Measurements from ENCODE around the gene PROB1. TPM values are rescaled to one million over a fixed set of nuclear protein-coding genes. Genes with fewer than 3 reads are reported as not detected.

The PROB1 gene
- polyA plus RNA-seq, 1 experiment: 0.40 TPM

GRCh38 chr5:139438707-139439012 lies 43.8 kb upstream of the PROB1 start:
- ChIA-PET CTCF (interaction anchor here (0.5 to 2.3 kb wide), 4 partner anchors 15 to 124 kb away, joined by 4 to 12 read pairs (median 7); no protein-coding TSS in a partner anchor), POLR2A (no interaction called here)
- Histone ChIP-seq H3K4me3 (ENCODE audit: low read depth, low read length) (peak overlapping the region; percentile 69), H3K36me3 (ENCODE audit: control insufficient read depth, insufficient read depth, low read length) (no peaks in the 10 kb centered on the region), H3K27me3 (ENCODE audit: control insufficient read depth, insufficient read depth, low read length) (no peaks in the 10 kb centered on the region)
- no peak for TF ChIP-seq CTCF (IDR thresholded peaks at IDR 0.05; ENCODE audit: insufficient read depth, low read depth, low read length)
- no peak for DNase-seq (ENCODE audit: low read depth)

- ChIA-PET POLR2A (no interaction called here), CTCF (interaction anchor here (0.8 to 1.5 kb wide), 3 partner anchors 10 to 15 kb away, joined by 3 to 8 read pairs (median 8); no protein-coding TSS in a partner anchor)
Measured at GRCh38 chr5:139435676-139436075, 40.8 kb upstream of the PROB1 start.

GRCh38 chr5:139431706-139432105 lies 36.8 kb upstream of the PROB1 start:
- Histone ChIP-seq H3K36me3 (ENCODE audit: control insufficient read depth, insufficient read depth, low read length) (no peaks in the 10 kb centered on the region), H3K4me3 (ENCODE audit: low read depth, low read length) (no peak overlapping the region), H3K27me3 (ENCODE audit: control insufficient read depth, insufficient read depth, low read length) (no peaks in the 10 kb centered on the region)
- POLR2A ChIA-PET: no interaction called here
- CTCF ChIA-PET: no interaction called here
- DNase-seq (ENCODE audit: low read depth): no peak
- no peak for TF ChIP-seq CTCF (IDR thresholded peaks at IDR 0.05; ENCODE audit: insufficient read depth, low read depth, low read length)

More at GRCh38 chr5:139435676-139436075, 40.8 kb upstream of the PROB1 start:
- TF ChIP-seq CTCF (IDR thresholded peaks at IDR 0.05; ENCODE audit: insufficient read depth, low read depth, low read length): no peak
- Histone ChIP-seq H3K36me3 (ENCODE audit: control insufficient read depth, insufficient read depth, low read length) (no peaks in the 10 kb centered on the region), H3K27me3 (ENCODE audit: control insufficient read depth, insufficient read depth, low read length) (no peaks in the 10 kb centered on the region), H3K4me3 (ENCODE audit: low read depth, low read length) (no peak overlapping the region)
- no peak for DNase-seq (ENCODE audit: low read depth)

GRCh38 chr5:139430015-139430414 lies 35.1 kb upstream of the PROB1 start:
- POLR2A ChIA-PET: no interaction called here
- CTCF ChIA-PET: interaction anchor here (0.6 to 1.1 kb wide), 3 partner anchors 10 to 17 kb away, joined by 3 read pairs; no protein-coding TSS in a partner anchor

GRCh38 chr5:139426203-139426885 lies 31.4 kb upstream of the PROB1 start:
- H3K4me3 ChIP-seq (ENCODE audit: low read depth, low read length): no peak overlapping the region
- CTCF ChIA-PET: interaction anchor here (0.8 to 3.3 kb wide), 4 partner anchors 19 to 340 kb away, joined by 3 to 40 read pairs (median 4); no protein-coding TSS in a partner anchor
- POLR2A ChIA-PET: no interaction called here
- no peaks in the 10 kb centered on the region for H3K27me3 ChIP-seq (ENCODE audit: control insufficient read depth, insufficient read depth, low read length)
- DNase-seq (ENCODE audit: low read depth): no peak
- H3K36me3 ChIP-seq (ENCODE audit: control insufficient read depth, insufficient read depth, low read length): 0 out of 2 replicates have a peak, but pooled peaks cover 2% of the 10 kb centered on the region
- no peak for TF ChIP-seq CTCF (IDR thresholded peaks at IDR 0.05; ENCODE audit: insufficient read depth, low read depth, low read length)

More at GRCh38 chr5:139430015-139430414, 35.1 kb upstream of the PROB1 start:
- Histone ChIP-seq H3K36me3 (ENCODE audit: control insufficient read depth, insufficient read depth, low read length) (no peaks in the 10 kb centered on the region), H3K4me3 (ENCODE audit: low read depth, low read length) (no peak overlapping the region), H3K27me3 (ENCODE audit: control insufficient read depth, insufficient read depth, low read length) (no peaks in the 10 kb centered on the region)
- no peak for TF ChIP-seq CTCF (IDR thresholded peaks at IDR 0.05; ENCODE audit: insufficient read depth, low read depth, low read length)
- DNase-seq (ENCODE audit: low read depth): no peak
